HCT116 (cell line): ENCODE results near the gene C9orf72. TPM values are rescaled to one million over a fixed set of nuclear protein-coding genes. Genes with fewer than 3 reads are reported as not detected.

Experiments used
- ATAC-seq: fragments of 200-7000 bp; cut with Tn5 transposase; 2 replicates; pipeline ENCODE4 v1.9.1; 2020; ENCODE audit warnings: mild to moderate bottlenecking, moderate library complexity
- BruUV-seq: library from RNA; stranded (reverse); fragments of 400-500 nt; replicated peaks from 2 replicates; lab custom pipeline; 2021; lab: Mats Ljungman, UMichigan
- CTCF ChIA-PET: fragments of 300-600 bp; sonication (Branson Sonifier 250); formaldehyde crosslinking; loops from one replicate; lab custom pipeline; 2021; ENCODE audit warnings: antibody characterized with exemption; lab: Charles Lee
- POLR2A ChIA-PET: fragments of 300-600, 350-600 bp; sonication (Branson Sonifier 250); formaldehyde crosslinking; loops from one replicate; lab custom pipeline; 2021; ENCODE audit warnings: antibody characterized with exemption; lab: Charles Lee
- RAD21 ChIA-PET, 2 experiments: fragments of 300-600 bp; sonication (Branson Sonifier 250); formaldehyde crosslinking; loops; one replicate each; lab custom pipeline; 2023; ENCODE audit warnings: low total read pairs in 2 of 2; ENCODE audit not compliant: uncharacterized antibody in 2 of 2, unreplicated experiment in 2 of 2, low non-redundant PET in 1 of 2; lab: Charles Lee
- DNase-seq: peaks from one replicate; pipeline ENCODE4 v3.0.0-alpha.2; 2010; ENCODE audit warnings: low read depth, low spot score
- H2AFZ ChIP-seq: fragments of 200-600 bp; shearing (Covaris generic), sonication (generic); 2 replicates; pipeline ENCODE4 v1.6.1; 2017; ENCODE audit warnings: low read depth, mixed run types, mixed read lengths, antibody characterized with exemption, low read length; ENCODE audit not compliant: poor library complexity, severe bottlenecking
- H3K27ac ChIP-seq: 2 replicates; pipeline ENCODE4 v1.5.1; 2012; ENCODE audit warnings: low read depth, low read length
- H3K27me3 ChIP-seq: fragments of 200-600 bp; sonication (generic); 2 replicates; pipeline ENCODE4 v1.6.1; 2016; ENCODE audit warnings: mixed run types, low read length, mixed read lengths; ENCODE audit not compliant: insufficient read depth
- H3K36me3 ChIP-seq, 2 experiments: fragments of 200-500 bp in 1 of 2; fragments of 200-600 bp in 1 of 2; sonication (Bioruptor generic) in 1 of 2; sonication (generic) in 1 of 2; 2 replicates each; pipeline versions ENCODE4 v1.5.1 to v1.6.1; 2014 to 2016; ENCODE audit warnings: low read length in 2 of 2, inconsistent platforms in 1 of 2, mixed read lengths in 1 of 2, mixed run types in 1 of 2; ENCODE audit not compliant: insufficient read depth in 2 of 2, control insufficient read depth in 1 of 2
- H3K4me1 ChIP-seq, 2 experiments: fragments of 200-600 bp in 1 of 2; sonication (generic) in 1 of 2; 2 replicates each; pipeline versions ENCODE4 v1.5.1 to v1.6.1; 2012 to 2017; ENCODE audit warnings: low read length in 2 of 2, inconsistent platforms in 1 of 2, mild to moderate bottlenecking in 1 of 2, mixed read lengths in 1 of 2, mixed run types in 1 of 2, moderate library complexity in 1 of 2; ENCODE audit not compliant: insufficient read depth in 2 of 2, control insufficient read depth in 1 of 2
- H3K4me2 ChIP-seq: fragments of 200-600 bp; sonication (generic); 2 replicates; pipeline ENCODE4 v1.6.1; 2017; ENCODE audit warnings: mixed run types, low read length, mixed read lengths
- H3K4me3 ChIP-seq, 2 experiments: fragments of 200-600 bp in 1 of 2; sonication (generic) in 1 of 2; replicated peaks in 1 of 2; 2 replicates each; pipeline ENCODE4 v1.5.1; 2011 to 2016; ENCODE audit warnings: low read length in 2 of 2, control low read depth in 1 of 2, low read depth in 1 of 2, mild to moderate bottlenecking in 1 of 2, mixed read lengths in 1 of 2, mixed run types in 1 of 2
- H3K79me2 ChIP-seq: fragments of 200-600 bp; sonication (generic); 2 replicates; pipeline ENCODE4 v1.6.1; 2017; ENCODE audit warnings: mild to moderate bottlenecking, mixed run types, low read length, moderate library complexity, mixed read lengths; ENCODE audit not compliant: insufficient read depth
- H3K9ac ChIP-seq: fragments of 200-600 bp; sonication (generic); 2 replicates; pipeline ENCODE4 v1.6.1; 2016; ENCODE audit warnings: low read length, mixed read lengths
- H3K9me2 ChIP-seq: fragments of 200-600 bp; sonication (generic), shearing (Covaris generic); 2 replicates; pipeline ENCODE4 v1.6.1; 2017; ENCODE audit warnings: mixed run types, mild to moderate bottlenecking, moderate library complexity; ENCODE audit not compliant: insufficient read depth
- H3K9me3 ChIP-seq, 2 experiments: fragments of 200-500 bp in 1 of 2; fragments of 200-600 bp in 1 of 2; sonication (Bioruptor generic) in 1 of 2; sonication (generic) in 1 of 2; 2 replicates each; pipeline ENCODE4 v1.6.1; 2014 to 2017; ENCODE audit warnings: low read length in 2 of 2, mixed read lengths in 2 of 2, inconsistent platforms in 1 of 2, low read depth in 1 of 2, mild to moderate bottlenecking in 1 of 2, mixed run types in 1 of 2, moderate library complexity in 1 of 2; ENCODE audit not compliant: control insufficient read depth in 1 of 2, insufficient read depth in 1 of 2
- H4K20me1 ChIP-seq: fragments of 200-600 bp; sonication (generic), shearing (Covaris generic); 2 replicates; pipeline ENCODE4 v1.6.1; 2017; ENCODE audit warnings: mixed run types, mild to moderate bottlenecking, moderate library complexity; ENCODE audit not compliant: insufficient read depth
- CTCF ChIP-seq, 3 experiments: fragments of 200-600 bp in 1 of 3; sonication (generic) in 1 of 3; IDR thresholded peaks in 2 of 3; conservative IDR thresholded peaks in 1 of 3; 2 replicates each; pipeline ENCODE4 v1.5.1; 2012 to 2017; ENCODE audit warnings: low read depth in 2 of 3, low read length in 2 of 3, antibody characterized with exemption in 1 of 3, borderline replicate concordance in 1 of 3, control low read depth in 1 of 3, mild to moderate bottlenecking in 1 of 3, mixed read lengths in 1 of 3, mixed run types in 1 of 3, moderate library complexity in 1 of 3; ENCODE audit not compliant: insufficient read depth in 1 of 3
- EGR1 ChIP-seq: IDR thresholded peaks from 2 replicates; pipeline ENCODE4 v1.6.1; 2012; ENCODE audit warnings: low read depth
- ELF1 ChIP-seq: IDR thresholded peaks from 2 replicates; pipeline ENCODE4 v1.6.1; 2012; ENCODE audit warnings: low read depth, borderline replicate concordance
- EZH2 ChIP-seq: fragments of 200-600 bp; sonication (generic); IDR thresholded peaks from 2 replicates; pipeline ENCODE4 v1.6.1; 2017; ENCODE audit warnings: antibody characterized with exemption, mixed run types
- FOSL1 ChIP-seq: IDR thresholded peaks from 2 replicates; pipeline ENCODE4 v1.6.1; 2012; ENCODE audit warnings: low read depth
- JUND ChIP-seq: IDR thresholded peaks from 2 replicates; pipeline ENCODE4 v1.6.1; 2012
- MAX ChIP-seq: IDR thresholded peaks from 2 replicates; pipeline ENCODE4 v1.6.1; 2012
- POLR2A ChIP-seq: IDR thresholded peaks from 2 replicates; pipeline ENCODE4 v1.7.0; 2011; ENCODE audit warnings: borderline replicate concordance; ENCODE audit not compliant: insufficient read depth, insufficient read length; ENCODE audit errors: extremely low read depth
- POLR2AphosphoS5 ChIP-seq: IDR thresholded peaks from 2 replicates; pipeline ENCODE4 v1.6.1; 2011; ENCODE audit warnings: mild to moderate bottlenecking, low read depth, low read length, moderate library complexity
- RAD21 ChIP-seq: IDR thresholded peaks from 2 replicates; pipeline ENCODE4 v1.6.1; 2012; ENCODE audit warnings: low read depth, mild to moderate bottlenecking
- REST ChIP-seq: IDR thresholded peaks from 2 replicates; pipeline ENCODE4 v1.6.1; 2012; ENCODE audit warnings: low read depth
- SIN3A ChIP-seq: IDR thresholded peaks from 2 replicates; pipeline ENCODE4 v1.6.1; 2012; ENCODE audit warnings: low read depth
- SP1 ChIP-seq: IDR thresholded peaks from 2 replicates; pipeline ENCODE4 v1.6.1; 2012; ENCODE audit warnings: low read depth
- SRF ChIP-seq: IDR thresholded peaks from 2 replicates; pipeline ENCODE4 v1.6.1; 2012; ENCODE audit warnings: low read depth
- TCF7L2 ChIP-seq: IDR thresholded peaks from 2 replicates; pipeline ENCODE4 v1.7.0; 2011; ENCODE audit warnings: borderline replicate concordance, inconsistent platforms; ENCODE audit not compliant: insufficient read depth, insufficient read length; ENCODE audit errors: extremely low read depth
- YY1 ChIP-seq: IDR thresholded peaks from 2 replicates; pipeline ENCODE4 v1.6.1; 2011; ENCODE audit warnings: low read length, low read depth, moderate library complexity, mild to moderate bottlenecking; ENCODE audit not compliant: insufficient replicate concordance; ENCODE audit errors: extremely low read depth
- ZBTB33 ChIP-seq: IDR thresholded peaks from 2 replicates; pipeline ENCODE4 v1.6.1; 2011; ENCODE audit warnings: mild to moderate bottlenecking, low read length, moderate library complexity; ENCODE audit not compliant: insufficient replicate concordance; ENCODE audit errors: extremely low read depth
- ZFX ChIP-seq: fragments of 450-650 bp; IDR thresholded peaks from 2 replicates; pipeline ENCODE4 v1.6.1; 2017
- ZNF274 ChIP-seq: fragments of 200-500 bp; sonication (Bioruptor generic); IDR thresholded peaks from 2 replicates; pipeline ENCODE4 v1.6.1; 2014; ENCODE audit warnings: mild to moderate bottlenecking, low read depth, low read length, inconsistent platforms
- intact Hi-C: fragments of 100-400 bp; cut with micrococcal nuclease; formaldehyde crosslinking; loops from 2 replicates; pipeline ENCODE4 v1.10.0; 2022
- total RNA-seq: library from RNA; stranded (reverse); gene quantifications from one replicate; pipeline ENCODE4 v1.2.1, GENCODE V29; 2021; ENCODE audit not compliant: unreplicated experiment

Gene C9orf72
- total RNA-seq, 1 experiment from 2014 or later, result 12.0 TPM

- no peak for TF ChIP-seq SP1
Measured at GRCh38 chr9:27584931-27585330, 11.7 kb upstream of the C9orf72 start (continued).

- Histone ChIP-seq H3K4me1 (no peaks in the 10 kb centered on the region), H3K9me2 (no peaks in the 10 kb centered on the region), H3K27me3 (peaks cover 37% of the 10 kb centered on the region), H3K79me2 (no peaks in the 10 kb centered on the region), H4K20me1 (no peaks in the 10 kb centered on the region), H3K27ac (no peak overlapping the region), H3K9me3 (no peaks in the 10 kb centered on the region), H3K4me3 (no peak overlapping the region), H3K9ac (no peak overlapping the region), H3K4me2 (no peak overlapping the region), H2AFZ (no peak overlapping the region), H3K36me3 (no peaks in the 10 kb centered on the region)
- no peak for TF ChIP-seq RAD21
- TF ChIP-seq POLR2AphosphoS5, result no peak
- no peak for TF ChIP-seq JUND
- TF ChIP-seq EZH2, result no peak
- no peak for TF ChIP-seq TCF7L2
- TF ChIP-seq EGR1, result no peak
- no peak for TF ChIP-seq YY1
- no peak for TF ChIP-seq REST
- TF ChIP-seq SRF, result no peak
- TF ChIP-seq ZBTB33, result no peak
- TF ChIP-seq ZFX, result no peak
- no peak for TF ChIP-seq ELF1
- TF ChIP-seq FOSL1, result no peak
- no peak for TF ChIP-seq POLR2A
- no peak for TF ChIP-seq MAX
- TF ChIP-seq ZNF274, result no peak
- TF ChIP-seq SIN3A, result no peak
- TF ChIP-seq CTCF (IDR thresholded peaks at IDR 0.05 in 2 of 3, conservative IDR thresholded peaks at IDR 0.05 in 1 of 3; ENCODE audit: borderline replicate concordance in 1 of 3, insufficient read depth in 1 of 3, low read depth in 2 of 3, low read length in 2 of 3), result no peak
- TF ChIP-seq SP1, result no peak
- ATAC-seq, result no peak
- ChIA-PET RAD21 (no interaction called here), POLR2A (no interaction called here), CTCF (no interaction called here)
- DNase-seq, result no peak
- intact Hi-C loops, result no loop called here
- no TSS peak for BruUV-seq
Measured at GRCh38 chr9:27582794-27583193, 9.5 kb upstream of the C9orf72 start.
